NCI-H2029 treated with DMSO at 0.1 percent for 48 hours (cell line): Measurements from ENCODE around the gene SIN3B.
"Not testable (repeated sequence)": the region's sequence is repeated elsewhere in the genome, so short reads cannot be mapped to it uniquely, and the experiment has no call there.

Experiments
- DNase-seq: peaks from one replicate; lab custom pipeline; 2025; lab: John Stamatoyannopoulos, UW

SIN3B gene

GRCh38 chr19:16869331-16869972 lies 40.3 kb downstream of the SIN3B start:
- DNase-seq = no peak

DNA sequence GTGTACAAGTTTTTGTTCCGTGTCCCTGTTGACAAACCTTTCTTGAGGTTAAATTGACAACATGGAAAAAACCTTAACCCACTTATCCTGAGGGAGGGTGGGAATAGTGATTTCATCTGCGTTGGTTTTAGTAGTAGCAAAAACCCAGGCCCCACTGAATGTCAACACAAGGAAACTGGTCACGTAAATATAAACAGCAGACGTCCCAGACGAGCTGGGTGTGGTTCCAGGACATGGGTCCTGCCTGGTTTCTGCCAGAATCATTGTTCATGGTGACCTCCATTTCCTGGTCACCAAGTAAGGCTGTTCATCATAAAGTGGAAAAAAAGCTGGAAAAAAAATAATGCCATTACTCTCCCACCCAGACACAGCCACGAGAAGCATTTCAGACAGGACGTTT lies 42.7 kb downstream of the SIN3B start:
- no peak for DNase-seq

DNA sequence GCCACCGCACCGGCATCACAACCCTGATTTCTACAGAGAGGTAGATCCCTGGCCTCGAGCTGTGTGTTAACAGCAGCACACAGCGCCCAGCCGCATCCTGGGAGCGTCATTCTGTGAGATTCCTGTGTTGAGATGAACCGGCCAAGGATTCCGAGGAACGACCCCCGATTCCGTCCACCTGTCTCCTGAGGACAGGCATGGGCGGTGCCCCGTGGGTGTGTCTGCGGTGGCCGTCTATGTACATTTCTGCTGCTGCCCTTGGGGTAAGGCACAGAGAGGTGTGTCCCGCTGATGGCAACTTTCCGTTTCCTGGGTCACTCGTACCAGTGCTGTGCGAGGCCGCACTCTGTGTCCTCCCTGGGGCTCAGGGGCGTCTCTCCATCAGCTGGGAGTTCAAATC lies 43.5 kb downstream of the SIN3B start:
- no peak for DNase-seq

GRCh38 chr19:16873594-16873993 lies 44.4 kb downstream of the SIN3B start:
- no peak for DNase-seq

GRCh38 chr19:16874250-16874977 lies 45.2 kb downstream of the SIN3B start:
- no peak for DNase-seq

DNA sequence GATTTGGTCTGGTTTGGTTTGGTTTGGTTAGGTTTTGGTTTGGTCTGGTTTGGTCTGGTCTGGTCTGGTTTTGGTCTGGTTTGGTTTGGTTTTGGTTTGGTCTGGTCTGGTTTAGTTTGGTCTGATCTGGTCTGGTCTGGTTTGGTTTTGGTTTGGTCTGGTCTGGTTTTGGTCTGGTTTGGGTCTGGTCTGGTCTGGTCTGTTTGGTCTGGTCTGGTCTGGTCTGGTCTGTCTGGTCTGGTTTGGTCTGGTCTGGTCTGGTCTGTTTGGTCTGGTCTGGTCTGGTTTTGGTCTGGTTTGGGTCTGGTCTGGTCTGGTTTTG lies 45.7 kb downstream of the SIN3B start:
- DNase-seq = not testable (repeated sequence)

DNA sequence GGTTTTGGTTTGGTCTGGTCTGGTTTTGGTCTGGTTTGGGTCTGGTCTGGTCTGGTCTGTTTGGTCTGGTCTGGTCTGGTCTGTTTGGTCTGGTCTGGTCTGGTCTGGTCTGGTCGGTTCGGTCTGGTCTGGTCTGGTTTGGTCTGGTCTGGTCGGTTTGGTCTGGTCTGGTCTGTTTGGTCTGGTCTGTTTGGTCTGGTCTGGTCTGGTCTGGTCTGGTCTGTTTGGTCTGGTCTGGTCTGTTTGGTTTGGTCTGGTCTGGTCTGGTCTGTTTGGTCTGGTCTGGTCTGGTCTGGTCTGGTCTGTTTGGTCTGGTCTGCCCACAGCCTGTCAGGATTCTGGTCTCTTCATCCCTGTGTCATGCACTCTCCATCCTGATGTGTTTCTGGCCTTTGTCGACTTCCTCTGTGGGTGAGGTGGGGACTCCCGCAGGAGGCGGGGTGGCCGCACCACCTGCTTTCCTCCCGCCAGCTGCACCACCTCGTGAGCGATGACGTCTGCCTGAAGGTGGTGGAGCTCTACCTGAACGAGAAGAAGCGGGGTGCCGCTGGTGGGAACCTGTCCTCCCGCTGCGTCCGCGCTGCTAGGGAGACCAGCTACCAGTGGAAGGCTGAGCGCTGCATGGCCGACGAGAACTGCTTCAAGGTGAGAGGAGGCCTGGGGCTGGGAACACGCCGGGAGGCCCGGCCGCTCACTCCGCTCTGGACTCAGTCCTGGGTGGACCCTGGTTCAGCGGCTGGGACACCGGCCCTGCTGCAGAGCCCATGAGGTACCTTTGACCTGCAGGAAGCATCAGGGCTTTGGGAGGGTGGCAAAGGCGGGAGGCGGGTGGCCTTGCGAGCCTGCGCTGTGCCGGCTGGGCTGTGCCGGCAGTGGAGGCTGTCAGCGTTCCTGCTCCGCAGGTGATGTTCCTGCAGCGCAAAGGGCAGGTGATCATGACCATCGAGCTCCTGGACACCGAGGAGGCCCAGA lies 46.7 kb downstream of the SIN3B start:
- DNase-seq = no peak

- no peak for DNase-seq
Measured at GRCh38 chr19:16876904-16877361, 47.7 kb downstream of the SIN3B start.

- no peak for DNase-seq
Measured at GRCh38 chr19:16877581-16877980, 48.4 kb downstream of the SIN3B start.

DNA sequence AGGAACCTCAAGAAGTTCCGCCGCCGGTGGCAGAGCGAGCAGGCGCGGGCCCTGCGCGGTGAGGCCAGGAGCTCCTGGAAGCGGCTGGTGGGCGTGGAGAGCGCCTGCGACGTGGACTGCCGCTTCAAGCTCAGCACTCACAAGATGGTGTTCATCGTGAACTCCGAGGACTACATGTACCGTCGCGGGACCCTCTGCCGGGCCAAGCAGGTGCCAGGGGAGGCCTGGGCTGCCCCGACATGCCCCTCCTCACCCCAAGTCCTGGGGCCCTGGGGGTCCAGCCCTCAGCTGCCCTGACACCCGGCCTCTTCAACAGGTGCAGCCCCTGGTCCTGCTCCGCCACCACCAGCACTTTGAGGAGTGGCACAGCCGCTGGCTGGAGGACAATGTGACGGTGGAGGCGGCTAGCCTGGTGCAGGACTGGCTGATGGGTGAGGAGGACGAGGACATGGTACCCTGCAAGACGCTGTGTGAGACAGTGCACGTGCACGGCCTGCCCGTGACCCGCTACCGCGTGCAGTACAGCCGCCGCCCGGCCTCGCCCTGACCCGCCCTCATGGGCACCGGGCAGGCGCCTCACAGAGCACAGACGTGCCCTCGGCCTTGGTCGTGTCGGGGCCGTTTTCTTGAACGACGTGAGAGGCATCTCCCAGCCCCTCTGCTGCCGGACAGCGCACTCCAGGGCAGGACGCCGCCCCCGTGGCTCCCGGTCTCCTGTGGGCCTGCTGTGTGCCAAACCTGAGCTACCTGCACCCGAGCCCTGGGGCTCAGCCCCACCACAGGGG lies 49.2 kb downstream of the SIN3B start:
- no peak for DNase-seq

GRCh38 chr19:16880884-16881554 lies 51.8 kb downstream of the SIN3B start:
- DNase-seq = no peak

- no peak for DNase-seq
Measured at GRCh38 chr19:16882146-16882545, 52.9 kb downstream of the SIN3B start.

GRCh38 chr19:16883522-16883921 lies 54.3 kb downstream of the SIN3B start:
- DNase-seq = no peak

GRCh38 chr19:16885166-16885565 lies 56.0 kb downstream of the SIN3B start:
- DNase-seq = no peak

DNA sequence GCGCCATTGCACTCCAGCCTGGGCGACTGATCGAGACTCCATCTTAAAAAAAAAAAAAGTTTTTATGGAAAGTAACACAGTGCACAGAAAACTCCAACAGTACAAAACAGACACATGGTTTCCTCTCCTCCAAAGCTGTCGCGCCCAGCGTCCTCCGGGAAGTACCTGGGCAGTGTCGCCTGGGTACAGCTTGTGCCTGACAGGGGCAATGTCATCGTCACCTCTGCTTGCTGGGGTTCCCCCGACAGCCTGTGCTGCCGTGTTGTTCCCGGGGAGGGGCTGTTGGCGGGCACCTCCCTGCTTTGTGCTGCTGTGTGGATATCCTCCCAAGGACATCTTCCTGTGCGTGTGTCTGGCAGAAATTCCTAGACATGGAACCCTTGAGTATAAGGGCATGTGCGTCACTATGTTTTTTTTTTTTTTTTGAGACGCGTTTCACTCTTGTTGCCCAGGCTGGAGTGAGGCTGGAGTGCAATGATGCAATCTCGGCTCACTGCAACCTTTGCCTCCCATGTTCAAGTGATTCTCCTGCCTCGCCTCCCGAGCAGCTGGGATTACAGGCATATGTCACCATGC lies 57.2 kb downstream of the SIN3B start:
- no peak for DNase-seq

- no peak for DNase-seq
Measured at GRCh38 chr19:16887353-16888265, 58.4 kb downstream of the SIN3B start.

- no peak for DNase-seq
Measured at GRCh38 chr19:16888629-16889365, 59.6 kb downstream of the SIN3B start, which contains the start of gene F2RL3. Gene F2RL3, plus strand, starts transcription at chr19:16888999. Its CDS starts 191 bp downstream, at chr19:16889190.

- DNase-seq = no peak
Measured at GRCh38 chr19:16889366-16889882, 60.2 kb downstream of the SIN3B start.
